Raji (cell line): ENCODE measurements around the gene ZIC3.

Experiments
- POLR2A ChIP-seq: IDR thresholded peaks from 2 replicates; pipeline ENCODE4 v1.6.1; 2011; ENCODE audit warnings: low read depth, low read length, control low read depth; ENCODE audit not compliant: insufficient read depth

The ZIC3 gene

GRCh38 chrX:137567682-137568232 lies 1.8 kb downstream of the ZIC3 start:
- no peak for TF ChIP-seq POLR2A

GRCh38 chrX:137568741-137569469 lies 3.0 kb downstream of the ZIC3 start:
- no peak for TF ChIP-seq POLR2A

GRCh38 chrX:137569470-137569891 lies 3.6 kb downstream of the ZIC3 start:
- no peak for TF ChIP-seq POLR2A

GRCh38 chrX:137573324-137574101 lies 7.6 kb downstream of the ZIC3 start:
- no peak for TF ChIP-seq POLR2A

- no peak for TF ChIP-seq POLR2A
These were observed 8.3 kb downstream of the ZIC3 start for GRCh38 chrX:137574102-137574783.

- TF ChIP-seq POLR2A = no peak
These were observed 8.9 kb downstream of the ZIC3 start for GRCh38 chrX:137574784-137575293.

GRCh38 chrX:137575596-137576255 lies 9.8 kb downstream of the ZIC3 start:
- no peak for TF ChIP-seq POLR2A

GRCh38 chrX:137587151-137587550 lies 21.2 kb downstream of the ZIC3 start:
- no peak for TF ChIP-seq POLR2A

GRCh38 chrX:137600769-137601168 lies 34.8 kb downstream of the ZIC3 start:
- no peak for TF ChIP-seq POLR2A
